Type B pancreatic cell (in vitro differentiated cells): ENCODE measurements around the gene SCRN1. TPM values are rescaled to one million over a fixed set of nuclear protein-coding genes. Genes with fewer than 3 reads are reported as not detected.

Experiments used
- DNase-seq: peaks from one replicate; pipeline ENCODE4 v3.0.0; 2021; ENCODE audit warnings: mixed read lengths; ENCODE audit not compliant: unreplicated experiment; ENCODE audit errors: extremely low spot score
- H3K27ac Mint-ChIP-seq: 2 replicates; pipeline ENCODE4 v1.8.0; 2021; ENCODE audit warnings: mild to moderate bottlenecking, mixed read lengths
- H3K27me3 Mint-ChIP-seq: 2 replicates; pipeline ENCODE4 v1.8.0; 2021; ENCODE audit warnings: mixed read lengths
- H3K36me3 Mint-ChIP-seq: 2 replicates; pipeline ENCODE4 v1.8.0; 2021; ENCODE audit warnings: mixed read lengths
- H3K4me1 Mint-ChIP-seq: one replicate; pipeline ENCODE4 v1.8.0; 2021; ENCODE audit warnings: mixed read lengths; ENCODE audit not compliant: unreplicated experiment
- H3K4me3 Mint-ChIP-seq: 2 replicates; pipeline ENCODE4 v1.8.0; 2021; ENCODE audit warnings: mild to moderate bottlenecking, mixed read lengths
- H3K9me3 Mint-ChIP-seq: 2 replicates; pipeline ENCODE4 v1.8.0; 2021; ENCODE audit warnings: mixed read lengths
- total RNA-seq: library from RNA; stranded (reverse); gene quantifications from 2 replicates; pipeline ENCODE4 v1.2.1, GENCODE V29; 2021; ENCODE audit warnings: low replicate concordance
- TF ChIP-seq, protein P1 (sequence below): fragments of 200-600 bp; sonication (generic); conservative IDR thresholded peaks from 2 replicates; pipeline ENCODE4 v1.5.0; 2021; ENCODE audit warnings: antibody characterized with exemption, mild to moderate bottlenecking

Gene SCRN1
- total RNA-seq, 1 donor from 2014 or later: 62.7 TPM

DNA sequence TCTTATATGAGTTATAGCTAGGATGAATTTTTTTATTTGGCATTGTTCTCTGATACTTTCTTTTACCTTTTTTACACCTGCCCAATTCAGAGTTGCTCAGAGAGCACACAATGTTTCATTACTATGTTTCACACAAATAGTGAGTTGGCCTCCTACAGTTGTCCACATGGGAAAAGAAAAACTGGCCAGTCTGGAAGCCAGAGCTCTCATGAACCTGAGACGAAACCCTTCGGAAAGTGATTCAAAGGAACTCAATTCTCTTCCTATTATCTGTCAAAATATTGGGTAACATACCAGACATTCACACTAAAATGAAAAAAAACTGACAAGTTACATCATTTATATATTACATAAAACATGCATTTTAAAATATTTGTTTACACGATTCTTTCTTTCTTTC is 15.3 kb downstream of the SCRN1 start:
- Mint-ChIP-seq H3K4me3 (no peak overlapping the region), H3K9me3 (no peaks in the 10 kb centered on the region), H3K27ac (no peak overlapping the region), H3K36me3 (peaks cover 14% of the 10 kb centered on the region), H3K27me3 (no peaks in the 10 kb centered on the region), H3K4me1 (peaks cover 22% of the 10 kb centered on the region)
- TF ChIP-seq, protein P1, sequence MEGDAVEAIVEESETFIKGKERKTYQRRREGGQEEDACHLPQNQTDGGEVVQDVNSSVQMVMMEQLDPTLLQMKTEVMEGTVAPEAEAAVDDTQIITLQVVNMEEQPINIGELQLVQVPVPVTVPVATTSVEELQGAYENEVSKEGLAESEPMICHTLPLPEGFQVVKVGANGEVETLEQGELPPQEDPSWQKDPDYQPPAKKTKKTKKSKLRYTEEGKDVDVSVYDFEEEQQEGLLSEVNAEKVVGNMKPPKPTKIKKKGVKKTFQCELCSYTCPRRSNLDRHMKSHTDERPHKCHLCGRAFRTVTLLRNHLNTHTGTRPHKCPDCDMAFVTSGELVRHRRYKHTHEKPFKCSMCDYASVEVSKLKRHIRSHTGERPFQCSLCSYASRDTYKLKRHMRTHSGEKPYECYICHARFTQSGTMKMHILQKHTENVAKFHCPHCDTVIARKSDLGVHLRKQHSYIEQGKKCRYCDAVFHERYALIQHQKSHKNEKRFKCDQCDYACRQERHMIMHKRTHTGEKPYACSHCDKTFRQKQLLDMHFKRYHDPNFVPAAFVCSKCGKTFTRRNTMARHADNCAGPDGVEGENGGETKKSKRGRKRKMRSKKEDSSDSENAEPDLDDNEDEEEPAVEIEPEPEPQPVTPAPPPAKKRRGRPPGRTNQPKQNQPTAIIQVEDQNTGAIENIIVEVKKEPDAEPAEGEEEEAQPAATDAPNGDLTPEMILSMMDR: no peak
- DNase-seq: no peak

DNA sequence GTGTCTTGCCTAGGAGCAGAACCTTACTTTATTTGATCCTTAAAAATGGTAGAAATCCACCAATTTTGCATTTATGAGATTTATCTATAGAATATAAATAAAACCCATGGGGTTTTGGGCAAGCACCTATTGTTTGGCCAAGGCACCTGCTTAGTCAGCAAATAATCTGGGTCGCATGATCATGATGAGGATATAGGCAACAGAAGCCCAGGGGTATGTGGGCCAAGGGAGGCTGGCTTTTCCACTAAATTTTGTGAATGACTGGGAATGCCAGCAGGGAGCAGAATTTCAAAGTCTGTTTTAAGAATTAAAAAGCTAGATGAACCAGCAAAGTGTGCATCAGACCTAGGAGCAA is 17.3 kb downstream of the SCRN1 start:
- Mint-ChIP-seq H3K9me3 (no peaks in the 10 kb centered on the region), H3K27me3 (no peaks in the 10 kb centered on the region), H3K27ac (no peak overlapping the region), H3K4me1 (peaks cover 22% of the 10 kb centered on the region), H3K36me3 (peaks cover 22% of the 10 kb centered on the region), H3K4me3 (no peak overlapping the region)
- TF ChIP-seq, protein P1: no peak
- no peak for DNase-seq

DNA sequence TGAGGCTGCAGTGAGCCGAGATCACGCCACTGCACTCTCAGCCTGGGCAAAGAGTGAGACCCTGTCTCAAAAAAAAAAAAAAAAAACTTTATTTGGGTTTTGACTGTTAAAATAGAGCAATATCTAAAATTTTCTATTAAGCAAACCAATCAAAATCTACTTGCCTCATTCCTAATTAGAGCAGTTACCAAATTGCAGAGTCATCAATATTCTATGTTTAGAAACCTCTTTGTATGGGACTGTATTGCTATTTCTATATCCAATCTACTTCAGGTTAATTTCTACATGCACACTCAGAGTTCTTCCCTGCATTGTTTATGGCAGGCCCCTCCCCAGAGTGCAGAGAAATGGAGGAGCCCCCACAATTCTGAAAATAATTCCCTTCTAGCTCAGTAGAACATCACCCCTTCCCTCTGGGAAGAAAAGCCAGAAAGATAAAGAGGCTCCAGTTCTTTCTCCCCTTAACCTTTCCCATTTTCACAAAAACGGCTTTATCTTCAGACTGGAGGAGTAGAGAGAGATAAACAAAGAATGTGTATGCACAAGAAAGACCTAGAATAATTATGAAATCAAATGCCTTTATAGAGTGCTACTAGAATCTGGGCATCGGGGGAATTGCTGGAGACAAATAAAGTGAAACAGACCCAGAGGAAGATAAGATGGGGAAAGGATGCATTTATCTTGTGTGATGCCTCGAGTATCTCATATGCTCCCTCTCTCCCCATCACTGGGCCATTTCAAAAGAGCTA is 17.9 kb downstream of the SCRN1 start:
- no peak for DNase-seq
- Mint-ChIP-seq H3K27ac (no peak overlapping the region), H3K36me3 (peaks cover 25% of the 10 kb centered on the region), H3K27me3 (no peaks in the 10 kb centered on the region), H3K9me3 (no peaks in the 10 kb centered on the region), H3K4me3 (no peak overlapping the region), H3K4me1 (peaks cover 18% of the 10 kb centered on the region)
- TF ChIP-seq, protein P1: no peak

DNA sequence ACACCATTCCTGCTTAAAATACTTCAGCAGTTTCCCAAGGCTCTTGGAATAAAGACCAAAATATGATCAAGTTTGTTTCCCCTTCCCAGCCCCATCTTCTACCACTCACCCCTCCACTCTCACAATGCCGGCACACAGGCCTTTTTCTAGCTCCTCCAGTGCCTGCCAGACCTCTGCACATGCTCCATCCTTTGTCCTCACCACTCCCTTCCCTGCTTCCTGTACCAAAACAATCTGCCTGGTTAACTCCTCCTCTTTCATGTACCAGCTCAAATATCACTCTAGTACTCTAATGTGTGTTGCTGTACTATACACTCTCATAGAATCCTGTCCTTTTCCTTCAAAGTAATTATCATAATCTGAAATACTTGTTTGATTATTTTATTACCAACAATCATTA is 19.4 kb downstream of the SCRN1 start:
- DNase-seq: no peak
- H3K4me1 Mint-ChIP-seq: peaks cover 11% of the 10 kb centered on the region
- H3K27ac Mint-ChIP-seq: peak overlapping the region; percentile 3
- H3K4me3 Mint-ChIP-seq: no peak overlapping the region
- peaks cover 30% of the 10 kb centered on the region for H3K36me3 Mint-ChIP-seq
- no peaks in the 10 kb centered on the region for H3K27me3 Mint-ChIP-seq
- TF ChIP-seq, protein P1: no peak
- no peaks in the 10 kb centered on the region for H3K9me3 Mint-ChIP-seq

DNA sequence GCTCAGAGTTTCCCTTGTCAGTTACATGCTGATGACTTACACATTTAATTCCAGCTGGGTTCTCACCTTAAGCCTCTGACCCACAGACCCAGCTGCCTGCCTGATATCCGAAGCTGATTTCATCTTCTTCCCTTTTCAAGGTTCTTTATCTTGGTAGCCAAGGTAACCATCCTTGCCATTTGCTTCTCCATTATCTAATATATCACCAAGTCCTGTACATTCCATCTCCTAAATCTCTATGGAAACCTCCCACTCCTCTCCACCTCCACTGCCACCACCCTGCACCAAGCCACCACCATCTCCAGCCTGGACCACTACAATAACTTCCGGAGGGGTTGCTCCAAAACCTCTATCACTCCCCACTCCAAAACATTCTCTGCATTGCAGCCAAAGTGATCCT is 19.9 kb downstream of the SCRN1 start:
- no peaks in the 10 kb centered on the region for H3K9me3 Mint-ChIP-seq
- peaks cover 30% of the 10 kb centered on the region for H3K36me3 Mint-ChIP-seq
- peak overlapping the region; percentile 3 for H3K27ac Mint-ChIP-seq
- no peaks in the 10 kb centered on the region for H3K27me3 Mint-ChIP-seq
- H3K4me3 Mint-ChIP-seq: no peak overlapping the region
- TF ChIP-seq, protein P1: no peak
- peaks cover 11% of the 10 kb centered on the region for H3K4me1 Mint-ChIP-seq
- no peak for DNase-seq
